ENCODE data around the gene LY6G6D.

The LY6G6D gene

DNA sequence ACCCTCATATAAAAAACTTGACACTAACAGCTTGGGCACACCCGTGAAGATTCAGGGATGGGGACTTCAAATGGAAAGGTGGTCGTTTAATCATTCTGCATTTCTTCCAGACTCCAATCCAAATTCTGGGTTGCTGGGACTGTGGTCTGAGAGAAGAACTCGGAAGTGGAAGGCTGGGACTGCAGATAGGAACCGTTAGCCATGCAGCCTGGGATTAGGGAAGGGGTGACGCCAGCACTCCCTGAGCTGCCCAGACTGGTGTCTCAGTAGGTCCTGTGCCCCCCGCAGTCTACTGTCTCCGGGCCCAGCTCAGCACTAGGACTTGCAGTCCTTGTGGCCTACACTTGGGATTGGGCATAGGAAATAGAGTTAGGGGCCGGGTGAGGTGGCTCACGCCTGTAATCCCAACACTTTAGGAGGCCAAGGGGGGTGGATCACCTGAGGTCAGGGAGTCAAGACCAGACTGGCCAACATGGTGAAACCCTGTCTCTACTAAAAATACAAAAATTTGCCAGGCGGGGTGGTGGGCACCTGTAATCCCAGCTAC, 21.7 kb downstream of the LY6G6D start:
- no peak for DNase-seq (ENCODE audit: low read depth)

DNA sequence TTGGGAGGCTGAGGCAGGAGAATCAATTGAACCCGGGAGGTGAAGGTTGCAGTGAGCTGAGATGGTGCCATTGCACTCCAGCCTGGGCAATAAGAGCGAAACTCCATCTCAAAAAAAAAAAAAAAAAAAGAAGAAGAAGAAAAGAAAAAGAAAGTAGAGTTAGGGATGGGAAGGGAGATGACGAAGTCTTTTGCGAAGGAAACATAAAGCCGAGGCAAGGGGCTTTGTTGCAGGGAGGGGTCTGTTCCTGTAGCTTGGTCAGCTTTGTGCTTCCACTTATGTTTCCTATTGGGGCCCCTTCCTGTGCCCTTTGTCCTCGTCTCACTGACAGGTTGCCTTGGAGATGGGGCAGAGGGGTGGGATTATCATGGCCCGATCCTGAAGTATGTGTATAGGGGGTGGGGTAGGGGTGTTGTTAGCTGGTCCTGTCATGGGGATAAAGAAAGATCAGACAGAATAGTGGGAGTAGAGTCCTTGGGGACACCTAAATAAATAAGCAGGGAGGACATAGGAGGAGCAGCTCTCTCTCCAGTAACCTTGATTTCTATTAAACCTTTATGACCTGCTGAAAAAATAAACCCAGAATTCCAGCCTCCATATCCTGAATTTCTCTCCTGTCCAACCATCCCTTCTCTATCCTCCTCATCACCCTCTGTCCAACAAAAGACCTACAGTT, 22.3 kb downstream of the LY6G6D start:
- DNase-seq (ENCODE audit: low read depth), result no peak

DNA sequence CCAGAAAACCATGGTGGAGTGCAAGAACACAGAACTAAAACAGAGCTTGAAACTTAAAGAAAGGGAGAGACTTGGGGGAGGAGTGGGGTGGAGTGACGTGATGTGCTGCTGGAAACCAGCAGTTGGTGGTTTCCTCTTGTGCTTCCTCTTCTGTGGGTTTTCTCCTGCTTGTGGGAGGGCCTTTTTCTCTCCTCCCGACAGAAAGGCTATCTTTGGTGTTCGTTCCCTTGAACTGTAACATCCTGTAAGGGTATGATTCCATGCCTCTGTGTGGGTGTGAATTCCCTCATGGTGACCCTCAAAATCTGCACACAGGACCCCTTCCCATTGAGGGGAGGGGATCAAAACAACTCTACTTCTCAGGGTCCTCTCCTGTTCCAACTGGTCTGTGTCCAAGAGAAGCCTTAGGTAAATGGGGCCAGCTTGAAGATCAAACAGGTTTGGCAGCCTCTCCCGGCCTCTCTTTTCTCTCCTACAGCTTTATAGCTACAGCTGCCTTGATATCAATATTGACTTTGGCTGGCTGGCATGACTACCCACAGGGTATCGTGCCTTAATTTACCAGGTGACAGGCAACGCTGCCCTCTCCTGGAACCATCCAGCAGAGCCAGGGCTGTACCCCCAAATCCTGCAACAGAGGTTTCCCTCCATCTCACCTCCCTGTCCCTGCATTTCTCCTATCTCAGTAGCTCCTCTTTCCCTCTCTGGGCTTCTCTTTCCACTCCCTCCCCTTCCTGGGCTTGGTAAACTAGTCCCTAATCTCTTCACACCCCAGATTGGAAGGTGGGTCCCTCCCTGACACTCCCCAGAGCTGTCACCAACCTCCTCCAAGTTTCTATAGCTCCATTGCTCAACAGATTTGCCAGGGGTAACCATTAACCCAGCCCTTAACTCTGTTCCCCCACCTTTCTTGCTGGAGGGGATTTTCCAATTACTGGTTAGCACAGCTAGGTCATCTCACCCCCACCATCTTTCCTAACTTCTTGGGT, 23.1 kb downstream of the LY6G6D start:
- no peak for DNase-seq (ENCODE audit: low read depth)

DNA sequence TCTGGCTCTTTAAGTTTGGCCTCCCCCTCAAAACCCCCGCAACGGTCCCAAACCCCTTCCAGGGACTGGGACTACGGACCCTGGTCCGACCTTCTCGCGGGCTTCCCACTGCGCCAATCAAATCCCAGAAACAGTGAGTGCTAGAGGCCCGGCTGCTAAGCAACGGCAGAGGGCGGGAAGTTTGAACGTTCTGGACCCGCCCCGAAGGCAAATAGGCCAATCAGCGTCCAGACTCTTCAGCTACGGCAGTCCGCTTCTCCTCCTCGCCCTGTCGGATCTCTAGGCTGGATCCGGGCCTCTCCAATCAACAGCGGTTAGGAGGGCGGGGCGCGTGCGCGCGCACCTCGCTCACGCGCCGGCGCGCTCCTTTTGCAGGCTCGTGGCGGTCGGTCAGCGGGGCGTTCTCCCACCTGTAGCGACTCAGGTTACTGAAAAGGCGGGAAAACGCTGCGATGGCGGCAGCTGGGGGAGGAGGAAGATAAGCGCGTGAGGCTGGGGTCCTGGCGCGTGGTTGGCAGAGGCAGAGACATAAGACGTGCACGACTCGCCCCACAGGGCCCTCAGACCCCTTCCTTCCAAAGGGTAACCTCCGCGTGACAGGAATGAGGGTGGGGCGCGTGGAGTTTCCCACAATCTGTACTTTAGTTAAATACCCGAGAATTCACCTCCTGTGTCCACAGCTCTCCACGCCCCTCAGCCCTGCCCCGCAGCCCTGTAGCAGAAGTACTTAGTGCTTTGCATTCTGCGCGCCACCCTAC, 24.7 kb downstream of the LY6G6D start, which contains the start of gene MSH5:
Gene MSH5 (plus strand): TSS at position 367 of the 758 bp plus-strand sequence. CDS start 462 bp downstream, outside the sequence.
- peak; percentile 88 for DNase-seq (ENCODE audit: low read depth)

DNA sequence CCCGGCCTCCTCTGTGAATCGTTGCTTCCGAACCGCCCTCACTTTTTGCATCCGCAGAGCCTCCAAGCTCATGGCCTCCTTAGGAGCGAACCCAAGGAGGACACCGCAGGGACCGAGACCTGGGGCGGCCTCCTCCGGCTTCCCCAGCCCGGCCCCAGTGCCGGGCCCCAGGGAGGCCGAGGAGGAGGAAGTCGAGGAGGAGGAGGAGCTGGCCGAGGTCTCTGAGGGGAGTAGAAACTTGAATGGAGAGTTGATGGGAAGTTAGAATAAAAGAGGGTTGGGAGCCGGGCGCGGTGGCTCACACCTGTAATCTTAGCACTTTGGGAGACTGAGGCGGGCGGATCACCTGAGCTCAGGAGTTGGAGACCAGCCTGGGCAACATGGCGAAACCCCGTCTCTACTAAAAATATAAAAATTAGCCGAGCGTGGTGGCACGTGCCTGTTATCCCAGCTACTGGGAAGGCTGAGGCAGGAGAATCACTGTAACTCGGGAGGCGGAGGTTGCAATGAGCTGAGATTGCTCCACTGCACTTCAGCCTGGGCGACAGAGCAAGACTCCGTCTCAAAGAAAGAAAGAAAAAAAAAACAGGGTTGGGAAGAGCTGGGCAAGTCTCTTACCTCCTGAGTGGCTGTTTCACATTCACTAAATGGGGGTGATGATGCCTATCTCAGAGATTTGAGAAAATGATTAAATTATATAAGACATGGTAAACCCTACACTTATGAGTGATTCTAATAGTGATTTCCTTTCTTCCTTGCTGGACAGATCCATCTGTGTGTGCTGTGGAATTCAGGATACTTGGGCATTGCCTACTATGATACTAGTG, 25.5 kb downstream of the LY6G6D start:
- DNase-seq (ENCODE audit: low read depth), result no peak

DNA sequence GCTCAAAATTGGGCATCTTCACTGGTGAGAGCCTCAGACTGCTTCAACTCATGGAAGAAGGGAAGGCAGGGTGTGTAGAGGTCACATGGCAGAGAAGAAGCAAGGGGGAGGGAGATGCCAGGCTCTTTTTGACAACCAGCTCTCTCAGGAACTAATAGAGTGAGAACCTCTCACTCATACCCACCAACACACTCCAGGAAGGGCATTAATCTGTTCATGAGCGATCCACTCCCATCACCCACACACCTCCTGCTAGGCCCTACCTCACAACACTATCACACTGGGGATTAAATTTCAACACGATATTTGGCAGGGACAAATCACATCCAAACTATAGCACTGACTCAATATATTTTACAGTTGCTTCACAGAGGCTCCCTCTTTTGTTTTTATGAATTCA, 26.7 kb downstream of the LY6G6D start:
- DNase-seq (ENCODE audit: low read depth), result no peak

DNA sequence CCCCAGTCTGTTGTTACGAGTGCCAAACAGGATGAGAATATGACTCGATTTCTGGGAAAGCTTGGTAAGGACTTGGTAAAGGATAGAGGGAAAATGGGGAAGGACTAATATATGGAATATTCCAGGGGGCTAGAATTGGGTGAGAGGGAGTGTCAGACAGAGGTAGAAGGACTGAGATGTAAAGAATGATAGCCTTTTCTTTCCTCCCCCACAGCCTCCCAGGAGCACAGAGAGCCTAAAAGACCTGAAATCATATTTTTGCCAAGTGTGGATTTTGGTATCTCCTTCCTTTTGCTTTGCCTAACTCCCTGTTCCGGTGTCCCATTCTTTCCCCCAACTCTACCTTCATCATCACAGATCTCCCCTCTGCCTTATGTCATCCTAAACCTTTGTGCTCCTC, 27.7 kb downstream of the LY6G6D start:
- DNase-seq (ENCODE audit: low read depth), result no peak

DNA sequence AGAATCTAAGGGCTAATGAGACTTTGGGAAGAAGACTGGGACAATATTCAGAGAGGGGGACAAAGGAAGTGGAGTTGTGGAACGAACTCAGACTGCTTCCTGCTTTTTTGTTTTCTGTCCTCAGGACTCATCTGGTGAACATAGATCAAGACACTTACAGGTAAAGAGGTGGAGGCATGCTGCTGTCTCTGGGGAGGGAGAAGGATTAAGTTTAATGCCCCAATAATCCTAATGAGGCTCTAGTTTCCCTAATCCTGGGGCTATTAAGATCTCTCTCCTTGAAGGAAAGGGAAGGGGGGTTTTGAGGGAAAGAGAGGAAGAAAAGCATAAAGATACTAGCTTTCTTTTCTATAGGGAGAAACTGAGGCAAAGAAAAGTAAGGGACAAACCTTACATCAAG, 29.3 kb downstream of the LY6G6D start:
- no peak for DNase-seq (ENCODE audit: low read depth)

DNA sequence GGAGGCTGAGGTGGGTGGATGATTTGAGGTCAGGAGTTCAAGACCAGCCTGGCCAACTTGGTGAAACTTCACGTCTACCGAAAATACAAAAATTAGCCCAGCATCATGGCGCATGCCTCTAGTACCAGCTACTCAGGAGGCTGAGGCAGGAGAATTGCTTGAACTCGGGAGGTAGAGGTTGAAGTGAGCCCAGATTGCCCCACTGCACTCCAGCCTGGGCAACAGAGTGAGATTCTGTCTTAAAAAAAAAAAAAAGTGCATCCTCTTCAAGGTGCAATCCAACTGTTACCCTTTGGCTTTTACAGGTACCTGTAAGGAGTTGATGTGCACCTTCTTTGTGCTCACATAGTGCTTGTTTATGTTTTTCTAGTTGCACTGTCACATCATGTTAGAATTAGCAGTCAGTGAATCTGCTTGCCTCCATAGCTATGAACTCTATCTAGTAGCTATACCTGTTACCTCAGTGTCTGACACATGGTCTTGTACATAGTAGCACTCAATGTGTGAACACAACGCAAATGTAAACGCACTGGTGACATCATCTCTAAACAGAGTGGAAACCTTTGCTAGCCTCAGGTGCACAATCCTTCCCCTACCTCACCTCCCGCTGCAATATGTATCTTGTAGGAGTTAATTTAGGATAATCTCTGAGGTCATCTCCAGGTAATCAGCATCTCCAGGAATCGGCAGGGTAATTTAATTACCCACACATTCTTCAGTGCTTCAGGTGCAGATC, 34.3 kb downstream of the LY6G6D start:
- no peak for DNase-seq (ENCODE audit: low read depth)

DNA sequence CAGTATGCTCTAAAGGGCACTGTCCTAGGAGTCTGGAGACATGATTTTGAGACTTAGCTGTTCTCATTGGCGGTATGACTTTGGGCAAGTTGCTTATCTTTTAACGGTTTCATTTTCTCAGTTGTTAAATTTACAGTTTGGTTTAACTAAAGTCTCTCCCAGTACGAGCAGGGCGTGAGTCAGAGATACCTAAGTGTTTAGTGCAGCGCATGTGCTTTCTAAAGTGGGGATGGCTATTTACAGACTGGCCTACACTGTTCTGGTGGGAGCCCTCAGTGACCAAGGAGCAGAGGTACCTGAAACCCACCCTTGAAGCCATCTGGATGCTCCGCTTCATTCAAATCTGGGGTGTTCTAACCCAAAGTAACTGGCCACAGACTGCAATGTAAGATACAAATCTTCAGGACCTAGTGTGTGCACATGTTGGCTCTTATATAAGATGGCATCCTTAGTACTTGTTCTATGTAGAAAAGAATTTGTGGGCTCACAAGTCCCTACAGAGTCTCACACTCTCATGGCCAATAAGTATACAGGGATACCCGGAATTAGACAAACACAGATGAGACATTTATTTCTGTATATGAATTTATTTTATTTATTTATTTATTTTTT, 35.4 kb downstream of the LY6G6D start:
- no peak for DNase-seq (ENCODE audit: low read depth)

DNA sequence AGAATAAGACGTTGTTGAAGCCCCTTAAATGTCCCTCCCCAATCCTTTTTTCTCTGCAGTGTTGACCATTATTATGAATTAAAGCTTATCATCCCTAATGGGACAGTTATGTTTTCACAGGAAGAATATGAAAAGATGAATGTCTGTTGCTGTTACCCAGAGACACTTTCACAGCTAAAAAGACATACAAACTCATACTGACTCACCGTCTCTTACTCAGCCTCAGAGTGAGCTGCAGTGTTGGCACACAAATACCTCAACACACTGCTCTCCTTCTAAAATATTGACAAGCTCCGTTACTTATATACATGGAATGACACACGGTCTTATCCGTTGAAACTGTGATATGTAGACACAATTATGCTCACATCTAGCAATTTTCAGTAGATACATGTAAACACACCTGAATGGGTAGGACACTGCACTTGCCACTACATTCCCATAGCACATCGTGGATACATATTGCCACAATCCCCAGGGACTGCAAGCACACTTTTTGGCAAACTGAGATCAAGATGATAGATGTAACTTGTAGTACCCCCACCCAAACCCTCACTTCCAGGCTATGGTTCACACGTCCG, 37.7 kb downstream of the LY6G6D start:
- DNase-seq (ENCODE audit: low read depth), result no peak

DNA sequence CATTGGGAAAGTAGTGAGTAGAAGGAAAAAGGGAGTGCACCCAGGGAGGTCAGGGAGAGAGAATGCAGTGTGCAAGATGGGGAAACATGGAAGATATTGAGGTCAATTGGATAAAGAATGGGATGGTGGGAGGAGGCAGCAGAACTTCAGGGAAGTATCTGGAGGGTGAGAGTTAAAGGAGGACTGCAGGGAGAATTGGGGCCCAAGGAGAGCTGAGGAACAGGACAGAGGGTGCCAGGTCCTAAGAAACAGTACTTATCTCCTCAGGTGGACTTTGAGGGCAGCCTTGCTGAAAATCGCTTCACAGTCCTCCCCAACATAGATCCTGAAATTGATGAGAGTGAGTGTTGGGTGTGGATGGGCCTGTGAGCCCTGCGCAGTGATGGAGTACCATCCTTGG, 43.1 kb downstream of the LY6G6D start:
- no peak for DNase-seq (ENCODE audit: low read depth)

DNA sequence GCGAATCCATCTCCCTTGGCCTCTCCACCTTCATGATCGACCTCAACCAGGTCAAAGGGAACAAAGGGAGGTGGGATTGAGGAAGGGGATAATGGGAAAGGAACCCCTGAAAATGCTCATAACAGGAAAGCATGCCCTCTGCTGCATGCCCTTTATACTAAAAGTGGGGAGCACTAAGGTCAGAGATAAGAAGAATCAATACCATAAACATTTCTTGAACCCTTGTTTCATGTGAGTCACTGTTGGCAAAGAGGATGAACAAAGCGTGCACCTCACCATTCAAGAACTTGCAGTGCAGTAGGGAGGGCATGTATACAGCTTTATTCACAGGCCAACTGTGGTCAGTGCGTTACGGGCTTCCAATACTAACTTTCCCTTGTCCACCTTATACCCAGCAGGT, 45.6 kb downstream of the LY6G6D start:
- DNase-seq (ENCODE audit: low read depth), result no peak

DNA sequence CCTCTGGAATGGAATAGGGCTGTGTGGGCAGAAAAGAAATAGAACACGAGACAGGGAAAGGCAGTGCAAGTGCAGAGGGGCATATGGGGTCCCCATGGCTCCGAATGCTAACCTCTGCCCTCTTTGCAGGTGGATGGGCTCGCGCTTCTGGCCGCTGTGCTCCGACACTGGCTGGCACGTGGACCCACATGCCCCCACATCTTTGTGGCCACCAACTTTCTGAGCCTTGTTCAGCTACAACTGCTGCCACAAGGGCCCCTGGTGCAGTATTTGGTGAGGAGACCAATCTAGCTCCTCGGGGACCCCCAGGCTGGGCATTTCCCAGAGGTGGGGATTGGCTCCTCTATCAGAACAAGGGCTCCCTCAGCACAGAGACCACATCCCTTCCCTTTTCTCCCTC, 46.2 kb downstream of the LY6G6D start:
- no peak for DNase-seq (ENCODE audit: low read depth)

DNA sequence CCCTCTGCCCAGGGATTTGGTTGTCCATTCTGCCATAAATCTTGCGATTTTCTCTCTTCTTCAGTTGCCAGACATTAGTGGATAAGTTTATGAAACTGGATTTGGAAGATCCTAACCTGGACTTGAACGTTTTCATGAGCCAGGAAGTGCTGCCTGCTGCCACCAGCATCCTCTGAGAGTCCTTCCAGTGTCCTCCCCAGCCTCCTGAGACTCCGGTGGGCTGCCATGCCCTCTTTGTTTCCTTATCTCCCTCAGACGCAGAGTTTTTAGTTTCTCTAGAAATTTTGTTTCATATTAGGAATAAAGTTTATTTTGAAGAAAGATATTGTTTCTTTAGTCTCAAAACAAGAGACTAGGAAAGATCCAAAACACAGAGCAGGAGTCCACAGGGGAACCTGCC, 47.2 kb downstream of the LY6G6D start, which contains the start of gene SAPCD1:
Gene SAPCD1 (plus strand): TSS at position 301 of the 400 bp plus-strand sequence. CDS start 399 bp downstream, outside the sequence.
- no peak for DNase-seq (ENCODE audit: low read depth)

DNA sequence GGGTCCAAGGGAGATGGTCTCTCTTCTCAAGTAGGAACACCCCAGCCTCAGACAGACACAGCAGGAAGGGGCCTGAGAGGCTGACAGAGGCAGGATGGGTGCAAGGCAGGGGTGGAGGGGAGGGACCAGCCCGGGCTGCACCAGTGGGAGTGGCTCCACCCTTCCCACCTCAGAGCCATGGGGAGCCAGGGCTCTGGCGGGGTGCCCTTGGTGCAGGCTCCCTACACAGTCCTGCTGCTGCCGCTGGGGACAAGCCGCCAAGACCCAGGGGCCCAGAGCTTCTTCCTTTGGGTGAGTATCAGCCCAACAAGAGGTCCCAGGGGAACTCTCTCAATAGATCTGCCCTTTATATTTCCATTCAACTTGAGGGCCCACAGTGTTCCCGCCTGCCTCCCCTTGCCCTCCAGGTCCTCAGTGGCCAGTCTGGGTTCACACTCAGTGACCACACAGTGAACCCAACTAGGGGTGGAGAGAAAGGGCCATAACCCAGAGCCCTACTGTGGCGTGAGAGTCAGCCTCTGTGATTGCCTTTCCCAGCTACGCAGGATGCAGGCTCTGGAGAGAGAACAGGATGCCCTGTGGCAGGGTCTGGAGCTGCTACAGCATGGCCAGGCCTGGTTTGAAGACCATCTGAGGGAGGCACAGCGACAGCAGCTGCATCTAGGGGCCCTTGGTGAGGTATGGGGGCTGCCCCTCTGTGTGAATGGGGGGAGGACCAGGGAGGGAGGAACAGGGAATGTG, 47.9 kb downstream of the LY6G6D start:
- DNase-seq (ENCODE audit: low read depth), result no peak

DNA sequence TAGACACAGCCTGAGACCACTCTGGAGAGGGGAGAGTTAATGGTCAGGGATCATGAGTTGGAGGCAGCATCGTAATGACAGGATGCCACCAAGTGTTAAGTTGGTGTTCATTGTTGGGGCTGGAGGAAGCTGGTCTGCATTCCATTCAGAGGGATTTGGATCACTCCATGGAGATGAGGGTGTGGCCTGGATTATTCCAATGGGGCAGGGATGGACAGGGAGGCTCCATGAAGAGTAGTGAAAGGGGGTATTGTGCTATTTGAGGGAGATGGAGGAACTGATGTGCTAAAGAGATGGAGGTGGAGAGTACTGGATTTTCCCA, 48.4 kb downstream of the LY6G6D start:
- no peak for DNase-seq (ENCODE audit: low read depth)

DNA sequence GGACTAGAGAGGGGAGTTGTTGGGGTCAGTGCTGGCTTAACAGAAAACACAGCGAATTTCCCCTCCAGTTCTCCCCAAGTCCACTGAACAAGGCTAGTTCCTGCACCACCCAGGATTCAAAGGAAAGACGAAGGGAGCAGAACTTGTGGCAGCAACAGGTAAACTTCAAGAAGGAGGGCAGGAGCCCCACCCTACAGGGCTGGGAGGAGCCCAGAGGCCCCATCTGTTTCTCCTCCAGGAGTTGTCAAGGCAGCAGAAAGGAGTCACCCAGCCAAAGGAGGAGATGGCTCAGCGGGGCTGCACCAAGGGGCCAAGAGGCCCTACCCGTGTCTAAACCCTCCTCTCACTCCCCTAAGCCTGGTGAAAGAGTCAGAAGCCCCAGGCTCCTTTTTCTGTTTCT, 49.0 kb downstream of the LY6G6D start:
- no peak for DNase-seq (ENCODE audit: low read depth)

DNA sequence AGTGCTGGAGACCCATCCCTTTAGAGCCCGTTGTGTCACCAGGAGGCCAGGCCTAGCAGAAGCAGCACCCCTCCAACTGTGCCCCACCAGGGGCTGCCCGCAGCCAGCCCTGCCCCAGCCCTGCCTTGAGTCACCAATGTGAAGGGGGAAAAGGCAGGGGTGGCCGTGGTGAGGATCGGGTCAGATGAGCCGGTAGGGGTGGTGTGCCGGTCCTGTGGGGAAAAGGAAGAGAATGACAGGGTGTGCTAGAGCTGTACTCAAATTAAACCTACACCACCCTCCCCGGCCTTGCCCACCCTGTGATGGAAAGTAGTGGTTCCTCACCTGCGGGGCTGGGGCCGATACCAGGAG, 50.4 kb downstream of the LY6G6D start:
- DNase-seq (ENCODE audit: low read depth), result no peak
